Activated T-cell treated with anti-CD3 and anti-CD28 coated beads for 48 hours (primary cell): ENCODE measurements around the gene SWT1.
"Not testable (repeated sequence)": the region's sequence is repeated elsewhere in the genome, so short reads cannot be mapped to it uniquely, and the experiment has no call there.

Experiments used
- DNase-seq: peaks from one replicate; pipeline ENCODE4 v3.0.0-alpha.2; 2020; ENCODE audit warnings: low read depth

Gene SWT1

GRCh38 chr1:185193756-185194155 is 36.8 kb downstream of the SWT1 start:
- DNase-seq = no peak

DNA sequence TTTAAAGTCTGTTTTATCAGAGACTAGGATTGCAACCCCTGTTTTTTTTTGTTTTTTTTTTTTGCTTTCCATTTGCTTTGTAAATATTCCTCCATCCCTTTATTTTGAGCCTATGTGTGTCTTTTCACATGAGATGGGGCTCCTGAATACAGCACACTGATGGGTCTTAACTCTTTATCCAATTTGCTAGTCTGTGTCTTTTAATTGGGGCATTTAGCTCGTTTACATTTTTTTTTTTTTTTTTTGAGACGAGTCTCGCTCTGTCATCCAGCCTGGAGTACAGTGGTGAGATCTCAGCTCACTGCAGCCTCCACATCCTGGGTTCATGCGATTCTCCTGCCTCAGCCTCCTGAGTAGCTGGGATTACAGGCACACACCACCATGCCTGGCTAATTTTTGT is 41.7 kb downstream of the SWT1 start:
- not testable (repeated sequence) for DNase-seq

GRCh38 chr1:185200889-185201288 is 43.9 kb downstream of the SWT1 start:
- DNase-seq = no peak

GRCh38 chr1:185207170-185207569 is 50.2 kb downstream of the SWT1 start:
- no peak for DNase-seq

DNA sequence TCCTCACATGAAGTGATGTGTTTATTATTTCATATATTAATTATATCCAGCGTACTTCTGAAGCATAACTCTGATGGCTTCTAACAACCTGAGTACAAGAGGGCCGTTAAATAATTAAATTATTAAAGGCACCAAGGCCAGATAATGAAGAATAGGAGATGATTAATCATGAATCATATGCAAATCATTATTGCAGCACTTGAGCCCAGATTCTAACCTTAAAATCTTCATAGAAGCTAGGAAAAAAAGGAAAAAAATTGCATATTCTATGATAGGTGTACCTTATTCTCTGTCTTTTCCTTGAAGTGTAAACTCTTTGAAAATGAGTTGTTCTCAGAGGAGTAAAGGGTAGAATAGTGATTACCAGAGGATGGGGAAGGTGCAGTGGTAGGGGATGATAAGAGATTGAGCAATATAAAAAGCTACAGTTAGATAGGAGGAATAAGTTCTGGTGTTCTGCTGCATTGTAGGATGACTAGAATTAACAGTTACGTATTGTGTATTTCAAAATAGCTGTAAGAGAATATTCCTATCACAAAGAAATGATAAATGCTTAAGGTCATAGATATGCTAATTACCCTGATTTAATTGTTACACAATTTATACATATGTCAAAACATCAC is 51.1 kb downstream of the SWT1 start:
- no peak for DNase-seq

GRCh38 chr1:185208626-185209180 is 51.7 kb downstream of the SWT1 start:
- DNase-seq = no peak

DNA sequence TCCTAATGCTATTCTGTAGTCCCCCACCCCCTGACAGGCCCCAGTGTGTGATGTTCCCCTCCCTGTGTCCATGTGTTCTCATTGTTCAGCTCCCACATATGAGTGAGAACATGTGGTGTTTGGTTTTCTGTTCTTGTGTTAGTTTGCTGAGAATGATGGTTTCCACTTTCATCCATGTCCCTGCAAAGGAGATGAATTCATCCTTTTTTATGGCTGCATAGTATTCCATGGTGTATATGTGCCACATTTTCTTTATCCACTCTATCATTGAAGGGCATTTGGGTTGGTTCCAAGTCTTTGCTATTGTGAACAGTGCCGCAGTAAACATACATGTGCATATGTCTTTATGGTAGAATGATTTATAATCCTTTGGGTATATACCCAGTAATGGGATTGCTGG is 52.4 kb downstream of the SWT1 start:
- not testable (repeated sequence) for DNase-seq

DNA sequence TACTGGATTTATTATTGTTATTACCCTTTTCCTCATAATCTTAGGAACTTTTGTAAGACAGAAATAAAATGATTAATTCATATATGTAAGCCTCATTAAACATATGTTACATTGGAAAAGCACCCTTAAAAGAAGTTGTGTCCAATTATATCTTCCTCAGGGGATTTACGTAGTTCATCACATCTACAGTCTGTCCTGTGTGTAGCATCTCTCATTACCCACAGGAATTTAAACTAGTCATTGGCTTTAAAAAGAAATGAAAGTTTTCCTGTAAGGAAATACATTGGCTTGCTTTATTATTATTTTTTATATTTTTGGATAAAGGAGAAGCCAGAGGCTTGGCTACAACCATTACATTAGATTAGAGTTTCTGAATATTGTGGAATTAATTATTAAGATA is 56.1 kb downstream of the SWT1 start:
- no peak for DNase-seq

DNA sequence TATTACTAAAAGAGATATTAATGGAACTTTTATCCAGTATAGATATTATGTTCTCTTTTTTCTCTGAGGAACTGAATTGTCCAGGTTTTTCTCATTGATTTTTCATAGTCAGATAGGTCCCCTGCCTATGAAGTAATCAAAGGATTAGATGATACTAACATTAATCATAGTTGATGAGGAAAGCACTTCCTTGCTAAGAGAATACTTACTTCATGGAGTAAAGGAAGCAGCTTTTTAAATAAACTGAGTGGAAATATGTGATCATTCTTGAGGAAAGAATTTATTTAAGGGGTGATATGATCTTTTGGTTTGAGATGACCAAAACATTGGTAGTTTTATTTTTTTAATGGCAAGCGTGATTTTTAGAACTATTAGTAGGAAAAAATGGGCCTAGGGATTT is 58.9 kb downstream of the SWT1 start:
- DNase-seq = no peak

- no peak for DNase-seq
Measured at GRCh38 chr1:185224132-185224531, 67.2 kb downstream of the SWT1 start.

DNA sequence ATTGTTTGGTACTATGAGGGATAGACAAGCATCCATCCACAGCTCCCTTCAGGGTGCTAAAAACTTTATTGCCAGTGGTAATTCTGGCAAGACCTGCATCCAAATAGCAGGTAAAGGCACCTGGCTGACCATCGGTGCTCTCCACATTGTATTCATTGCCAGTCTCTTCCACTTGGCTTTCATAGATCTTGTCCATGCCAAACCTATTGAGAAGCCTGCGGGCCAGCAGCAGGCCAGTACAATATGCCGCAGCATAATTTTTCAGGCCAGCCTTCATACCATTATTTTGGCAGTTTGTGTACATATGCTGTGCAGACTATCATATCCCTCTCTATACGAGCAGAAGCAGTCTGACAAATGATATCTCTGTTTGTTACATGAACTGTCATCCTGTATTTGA is 70.2 kb downstream of the SWT1 start:
- DNase-seq = no peak

DNA sequence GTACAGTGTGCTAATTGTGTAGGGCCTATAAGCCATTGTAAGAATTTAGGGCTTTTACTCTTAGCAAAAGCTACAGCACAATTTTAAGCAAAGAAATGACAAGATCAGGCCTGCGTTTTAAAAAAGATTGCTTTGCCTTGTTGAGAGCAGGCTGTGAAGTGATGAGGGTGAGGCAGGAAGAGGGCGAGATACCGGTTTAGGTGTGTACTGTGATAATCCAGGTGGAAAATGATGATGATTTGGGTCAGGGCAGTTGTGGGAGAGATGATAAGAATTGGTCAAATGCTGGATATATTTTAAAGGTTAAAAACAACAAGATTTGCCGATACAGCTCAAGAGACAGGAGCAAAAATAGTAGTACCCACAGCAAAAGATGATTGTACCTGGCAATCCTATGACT is 72.0 kb downstream of the SWT1 start:
- DNase-seq = no peak

DNA sequence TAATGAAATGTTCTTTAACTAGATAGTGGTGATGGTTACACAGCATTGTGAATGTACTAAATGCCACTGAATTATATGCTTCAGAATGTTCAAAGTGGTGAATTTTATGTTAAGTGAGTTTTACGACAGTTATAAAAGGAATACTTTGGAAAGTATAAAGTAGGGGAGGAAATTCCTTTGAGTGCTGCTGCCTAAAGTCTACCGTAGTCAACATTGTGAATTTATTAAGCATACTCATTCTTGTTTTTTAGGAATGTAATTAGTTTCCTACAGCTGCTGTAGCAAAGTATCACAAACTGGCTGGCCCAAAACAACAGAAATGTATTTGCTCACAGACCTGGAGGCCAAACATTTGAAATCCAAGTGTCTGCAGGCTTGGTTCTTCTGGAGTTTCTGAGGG is 73.0 kb downstream of the SWT1 start:
- DNase-seq = no peak

DNA sequence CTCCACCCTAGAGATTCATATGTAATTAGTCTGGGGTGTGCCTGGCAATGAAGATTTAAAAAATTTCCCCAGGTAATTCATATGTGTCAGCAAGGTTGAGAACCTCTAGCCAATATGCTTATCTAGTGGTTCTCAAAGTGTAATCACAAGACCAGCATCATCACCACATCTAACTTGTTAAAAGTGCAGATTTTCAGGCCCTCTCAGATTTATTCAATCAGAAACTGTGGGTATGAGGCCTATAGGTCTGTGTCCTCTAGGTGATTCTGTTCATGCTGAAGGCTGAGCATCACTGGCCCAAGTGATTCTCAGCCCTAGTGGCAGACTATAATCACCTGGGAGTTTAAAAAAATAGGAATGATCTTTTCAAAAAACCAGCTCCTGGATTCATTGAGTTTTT is 75.9 kb downstream of the SWT1 start:
- no peak for DNase-seq

DNA sequence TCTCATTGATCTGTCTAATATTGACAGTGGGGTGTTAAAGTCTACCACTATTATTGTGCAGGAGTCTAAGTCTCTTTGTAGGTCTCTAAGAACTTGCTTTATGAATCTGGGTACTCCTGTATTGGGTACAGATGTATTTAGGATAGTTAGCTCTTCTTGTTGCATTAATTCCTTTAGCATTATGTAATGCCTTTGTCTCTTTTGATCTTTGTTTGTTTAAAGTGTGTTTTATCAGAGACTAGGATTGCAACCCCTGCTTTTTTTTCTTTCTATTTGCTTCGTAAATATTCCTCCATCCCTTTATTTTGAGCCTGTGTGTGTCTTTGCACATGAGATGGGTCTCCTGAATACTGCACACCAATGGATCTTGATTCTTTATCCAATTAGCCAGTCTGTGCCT is 77.2 kb downstream of the SWT1 start:
- DNase-seq = not testable (repeated sequence)

- DNase-seq = not testable (repeated sequence)
Measured at GRCh38 chr1:185237176-185237575, 80.2 kb downstream of the SWT1 start.

- DNase-seq = no peak
Measured at GRCh38 chr1:185237661-185238060, 80.7 kb downstream of the SWT1 start.

- no peak for DNase-seq
Measured at GRCh38 chr1:185238447-185238846, 81.5 kb downstream of the SWT1 start.

- DNase-seq = no peak
Measured at GRCh38 chr1:185239861-185240260, 82.9 kb downstream of the SWT1 start.

DNA sequence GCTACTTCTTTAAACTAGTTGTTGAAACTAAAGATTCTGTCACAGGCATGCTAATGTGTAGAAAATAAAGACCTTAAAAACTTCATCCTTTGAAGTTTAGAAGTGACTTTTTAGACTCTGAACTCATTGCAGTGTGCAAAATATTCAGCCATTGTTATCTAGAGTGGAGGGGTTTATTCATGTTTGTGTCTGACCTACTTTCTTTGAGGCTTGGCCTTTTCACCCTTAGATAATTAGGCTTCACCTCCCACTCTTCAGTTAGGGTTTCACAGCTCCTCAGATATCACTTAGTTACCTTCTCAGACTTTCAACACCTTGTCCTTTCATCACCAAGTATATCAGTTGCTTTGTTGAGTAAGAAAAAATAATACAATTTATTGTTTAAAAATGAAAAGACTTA is 84.2 kb downstream of the SWT1 start:
- DNase-seq = no peak

DNA sequence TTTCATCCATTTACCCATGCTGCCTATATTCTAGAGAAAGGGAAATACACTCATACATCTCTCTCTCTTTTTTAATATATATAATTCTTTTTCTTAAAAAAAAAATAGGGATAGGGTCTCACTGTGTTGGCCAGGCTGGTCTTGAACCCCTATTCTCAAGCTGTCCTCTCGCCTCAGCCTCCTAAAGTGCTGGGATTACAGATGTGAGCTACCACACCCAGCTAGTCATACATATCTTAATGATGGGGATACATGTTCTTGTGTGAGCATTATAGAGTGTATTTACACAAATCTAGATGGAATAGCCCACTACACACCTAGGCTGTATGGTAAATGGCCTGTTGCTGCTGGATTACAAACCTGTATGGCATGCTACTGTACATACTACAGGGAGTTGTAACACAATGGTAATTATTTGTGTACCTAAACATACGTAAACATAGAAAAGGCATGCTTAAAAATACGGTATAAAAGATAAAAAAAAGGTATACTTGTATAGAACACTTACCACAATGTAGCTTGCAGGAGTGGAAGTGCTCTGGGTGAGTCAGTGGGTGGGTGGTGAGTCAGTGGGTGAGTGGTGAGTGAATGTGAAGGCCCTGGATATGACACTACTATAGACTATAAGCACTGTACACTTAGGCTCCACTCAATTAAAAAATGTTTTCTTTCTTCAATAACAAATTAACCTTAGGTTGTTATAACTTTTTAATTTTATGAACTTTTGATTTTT is 87.2 kb downstream of the SWT1 start:
- DNase-seq = peak; percentile 52

- no peak for DNase-seq
Measured at GRCh38 chr1:185245466-185245865, 88.5 kb downstream of the SWT1 start.

DNA sequence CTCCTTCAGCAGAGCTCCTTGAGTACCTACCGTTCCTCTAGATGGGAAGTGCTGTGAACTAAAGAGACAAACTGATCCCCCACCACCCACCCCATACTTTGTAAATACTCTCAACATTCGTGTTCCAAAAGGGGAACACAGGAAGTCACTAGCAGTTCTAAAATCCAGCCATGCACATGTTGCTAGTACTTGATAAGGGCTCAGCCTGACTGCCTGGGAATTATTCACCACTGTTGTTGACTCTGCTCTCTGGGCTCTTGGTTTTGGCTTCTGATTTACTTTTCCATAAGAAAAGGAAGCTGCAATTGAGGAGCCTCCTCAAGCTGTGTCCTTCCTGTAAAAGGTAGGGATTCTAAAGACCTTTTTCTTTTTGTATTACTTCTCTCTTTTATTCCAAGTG is 92.6 kb downstream of the SWT1 start:
- DNase-seq = no peak

DNA sequence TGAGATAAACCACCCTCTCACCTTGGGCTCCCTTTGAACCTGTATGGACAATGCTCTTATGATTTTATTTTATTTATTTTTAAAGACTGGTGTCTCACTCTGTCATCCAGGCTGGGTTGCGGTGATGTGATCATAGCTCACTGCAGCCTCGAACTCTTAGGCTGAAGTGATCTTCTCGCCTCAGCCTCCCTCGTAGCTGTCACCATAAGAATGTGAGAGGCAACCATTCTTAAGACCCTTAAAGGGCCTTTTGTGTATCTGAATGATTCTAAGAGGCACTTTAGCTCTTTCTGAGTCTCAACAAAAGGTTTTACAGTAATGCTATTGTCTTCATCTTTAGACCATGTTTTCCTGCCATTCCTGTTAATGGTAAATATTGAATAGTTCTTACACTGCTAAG is 93.1 kb downstream of the SWT1 start:
- DNase-seq = no peak
